Neuronal stem cell (in vitro differentiated cells): ENCODE data around the gene NFATC3.

Experiments used
- DNase-seq: peaks from one replicate; pipeline ENCODE4 v3.0.0-alpha.2; 2013; ENCODE audit warnings: low spot score
- H2AFZ ChIP-seq: one replicate; pipeline ENCODE4 v1.6.1; 2013; ENCODE audit warnings: mild to moderate bottlenecking, low read length, inconsistent platforms
- H2AK5ac ChIP-seq: 2 replicates; pipeline ENCODE4 v1.6.1; 2013; ENCODE audit warnings: low read depth, mild to moderate bottlenecking, inconsistent platforms, low read length, moderate library complexity, mixed read lengths
- H2BK120ac ChIP-seq: 2 replicates; pipeline ENCODE4 v1.6.1; 2013; ENCODE audit warnings: low read depth, mild to moderate bottlenecking, inconsistent platforms, low read length, moderate library complexity, mixed read lengths
- H2BK12ac ChIP-seq: one replicate; pipeline ENCODE4 v1.6.1; 2013; ENCODE audit warnings: low read length, inconsistent platforms
- H2BK15ac ChIP-seq: 2 replicates; pipeline ENCODE4 v1.6.1; 2013; ENCODE audit warnings: mild to moderate bottlenecking, low read length, inconsistent platforms, mixed read lengths
- H2BK5ac ChIP-seq: one replicate; pipeline ENCODE4 v1.6.1; 2013; ENCODE audit warnings: inconsistent platforms, mild to moderate bottlenecking, low read length, moderate library complexity
- H3K14ac ChIP-seq: one replicate; pipeline ENCODE4 v1.6.1; 2013; ENCODE audit warnings: low read length, inconsistent platforms
- H3K18ac ChIP-seq: 2 replicates; pipeline ENCODE4 v1.6.1; 2013; ENCODE audit warnings: low read length, inconsistent platforms
- H3K23ac ChIP-seq: 2 replicates; pipeline ENCODE4 v1.6.1; 2013; ENCODE audit warnings: low read depth, mild to moderate bottlenecking, mixed read lengths, low read length, inconsistent platforms; ENCODE audit not compliant: poor library complexity
- H3K27ac ChIP-seq: replicated peaks from 3 replicates; pipeline ENCODE4 v1.5.1; 2013; ENCODE audit warnings: low read length, inconsistent platforms
- H3K27me3 ChIP-seq, 3 experiments: 2 replicates each; pipeline ENCODE4 v1.6.1; 2013; ENCODE audit warnings: low read length in 3 of 3, mild to moderate bottlenecking in 2 of 3, inconsistent platforms in 1 of 3, low read depth in 1 of 3, mixed read lengths in 1 of 3, moderate library complexity in 1 of 3; ENCODE audit not compliant: control insufficient read depth in 3 of 3, insufficient read depth in 3 of 3
- H3K36me3 ChIP-seq, 2 donors: replicated peaks in 1 of 2; 2 replicates each; pipeline ENCODE4 v1.6.1; 2013; ENCODE audit warnings: low read length in 2 of 2; ENCODE audit not compliant: control insufficient read depth in 2 of 2, insufficient read depth in 2 of 2
- H3K4ac ChIP-seq: 2 replicates; pipeline ENCODE4 v1.6.1; 2013; ENCODE audit warnings: inconsistent platforms, mild to moderate bottlenecking, low read length, moderate library complexity
- H3K4me1 ChIP-seq, 2 donors: 1 replicate in 1 of 2; 2 replicates in 1 of 2; pipeline ENCODE4 v1.6.1; 2013; ENCODE audit warnings: low read length in 2 of 2, low read depth in 1 of 2; ENCODE audit not compliant: control insufficient read depth in 2 of 2, insufficient read depth in 1 of 2
- H3K4me2 ChIP-seq: one replicate; pipeline ENCODE4 v1.6.1; 2013; ENCODE audit warnings: mild to moderate bottlenecking, low read length, inconsistent platforms; ENCODE audit not compliant: insufficient read depth, poor library complexity, severe bottlenecking
- H3K4me3 ChIP-seq, 2 donors: 2 replicates each; pipeline ENCODE4 v1.5.1; 2013; ENCODE audit warnings: low read length in 2 of 2, mild to moderate bottlenecking in 2 of 2, inconsistent platforms in 1 of 2, moderate library complexity in 1 of 2
- H3K79me1 ChIP-seq: one replicate; pipeline ENCODE4 v1.6.1; 2013; ENCODE audit warnings: low read depth, mild to moderate bottlenecking, inconsistent platforms, low read length, moderate library complexity
- H3K9ac ChIP-seq: one replicate; pipeline ENCODE4 v1.6.1; 2013; ENCODE audit warnings: mild to moderate bottlenecking, low read depth, low read length, inconsistent platforms; ENCODE audit not compliant: poor library complexity
- H3K9me3 ChIP-seq, 2 donors: replicated peaks in 1 of 2; 2 replicates each; pipeline versions ENCODE3 to v1.6.1; 2013; ENCODE audit warnings: low read length in 2 of 2, mild to moderate bottlenecking in 2 of 2, inconsistent platforms in 1 of 2, low read depth in 1 of 2, mixed read lengths in 1 of 2, moderate library complexity in 1 of 2; ENCODE audit not compliant: control insufficient read depth in 2 of 2, insufficient read depth in 1 of 2
- H4K8ac ChIP-seq: one replicate; pipeline ENCODE4 v1.6.1; 2013; ENCODE audit warnings: low read depth, mild to moderate bottlenecking, inconsistent platforms, low read length, moderate library complexity
- H4K91ac ChIP-seq: one replicate; pipeline ENCODE4 v1.6.1; 2013; ENCODE audit warnings: low read length, low read depth, mild to moderate bottlenecking, inconsistent platforms; ENCODE audit not compliant: poor library complexity
- WGBS, 2 donors: extraction: QIAGEN DNeasy Blood & Tissue Kit; methylation state at CpG; one replicate each; pipeline ENCODE4 v1.1.7; 2013; ENCODE audit warnings: missing lambda C conversion rate in 2 of 2, mixed read lengths in 1 of 2; ENCODE audit not compliant: insufficient read length in 2 of 2, insufficient replicate concordance in 1 of 2; ENCODE audit errors: extremely low coverage in 2 of 2; 5-methylcytosine and 5-hydroxymethylcytosine counted together

NFATC3 gene

DNA sequence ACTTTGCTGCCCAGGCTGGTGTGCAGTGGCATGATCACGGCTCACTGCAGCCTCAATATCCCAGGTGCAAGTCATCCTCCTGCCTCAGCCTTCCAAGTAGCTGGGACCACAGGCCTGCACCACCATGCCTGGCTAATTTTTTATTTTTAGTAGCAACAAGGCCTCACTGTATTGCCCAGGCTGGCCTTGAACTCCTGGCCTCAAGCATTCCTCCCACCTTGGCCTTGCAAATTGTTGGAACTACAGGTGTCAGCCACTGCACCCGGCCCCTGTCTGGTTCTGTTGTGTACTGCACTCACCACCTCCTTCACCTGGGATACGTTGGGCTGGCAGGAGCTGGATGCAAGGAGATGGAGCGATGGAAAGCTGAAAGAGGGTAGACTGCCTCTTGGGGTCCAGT lies 168.6 kb downstream of the NFATC3 start:
- Histone ChIP-seq H2BK120ac (no peak overlapping the region), H3K14ac (no peak overlapping the region), H2BK5ac (no peak overlapping the region), H4K8ac (no peak overlapping the region), H3K9ac (peak overlapping the region; percentile 9), H3K36me3 (peaks cover 17 to 43% of the 10 kb centered on the region in 2 donors), H2AFZ (no peak overlapping the region), H3K79me1 (no peaks in the 10 kb centered on the region), H3K4me2 (no peak overlapping the region), H3K27ac (no peak overlapping the region), H3K23ac (no peak overlapping the region), H3K9me3 (no peaks in the 10 kb centered on the region), H2AK5ac (no peak overlapping the region), H3K4ac (no peak overlapping the region), H2BK12ac (no peak overlapping the region), H4K91ac (no peak overlapping the region), H2BK15ac (no peak overlapping the region), H3K4me3 (no peak overlapping the region), H3K18ac (no peak overlapping the region), H3K27me3 (no peaks in the 10 kb centered on the region), H3K4me1 (peaks cover 5 to 10% of the 10 kb centered on the region in 2 donors)
- DNase-seq = no peak
- no CpG with 5 or more reads among the region's 4 CpGs for WGBS, 2 donors

DNA sequence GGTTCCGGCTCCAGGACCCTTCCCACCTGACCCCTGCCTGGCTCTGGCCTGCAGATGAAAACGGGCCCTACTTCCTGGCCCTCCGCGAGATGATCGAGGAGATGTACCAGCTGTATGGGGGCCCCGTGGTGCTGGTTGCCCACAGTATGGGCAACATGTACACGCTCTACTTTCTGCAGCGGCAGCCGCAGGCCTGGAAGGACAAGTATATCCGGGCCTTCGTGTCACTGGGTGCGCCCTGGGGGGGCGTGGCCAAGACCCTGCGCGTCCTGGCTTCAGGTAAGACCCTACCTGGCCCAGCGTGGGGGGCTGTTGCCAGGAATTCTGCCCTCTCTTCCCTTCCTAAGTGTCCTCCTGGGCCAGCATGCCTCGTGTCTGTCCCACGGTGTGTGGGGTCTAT lies 170.5 kb downstream of the NFATC3 start:
- Histone ChIP-seq H3K27me3 (no peaks in the 10 kb centered on the region), H3K36me3 (peaks cover 20 to 50% of the 10 kb centered on the region in 2 donors), H3K9me3 (no peaks in the 10 kb centered on the region), H3K79me1 (no peaks in the 10 kb centered on the region), H3K4me2 (no peak overlapping the region), H4K8ac (peak overlapping the region; percentile 72), H2BK120ac (no peak overlapping the region), H2BK12ac (no peak overlapping the region), H3K4me1 (peaks cover 5 to 10% of the 10 kb centered on the region in 2 donors), H2AK5ac (no peak overlapping the region), H2BK5ac (no peak overlapping the region), H2BK15ac (no peak overlapping the region), H3K4ac (no peak overlapping the region), H3K27ac (no peak overlapping the region), H4K91ac (no peak overlapping the region), H3K9ac (no peak overlapping the region), H3K14ac (no peak overlapping the region), H2AFZ (no peak overlapping the region), H3K4me3 (no peak overlapping the region), H3K18ac (no peak overlapping the region), H3K23ac (no peak overlapping the region)
- no CpG with 5 or more reads among the region's 18 CpGs for WGBS, 2 donors
- no peak for DNase-seq

DNA sequence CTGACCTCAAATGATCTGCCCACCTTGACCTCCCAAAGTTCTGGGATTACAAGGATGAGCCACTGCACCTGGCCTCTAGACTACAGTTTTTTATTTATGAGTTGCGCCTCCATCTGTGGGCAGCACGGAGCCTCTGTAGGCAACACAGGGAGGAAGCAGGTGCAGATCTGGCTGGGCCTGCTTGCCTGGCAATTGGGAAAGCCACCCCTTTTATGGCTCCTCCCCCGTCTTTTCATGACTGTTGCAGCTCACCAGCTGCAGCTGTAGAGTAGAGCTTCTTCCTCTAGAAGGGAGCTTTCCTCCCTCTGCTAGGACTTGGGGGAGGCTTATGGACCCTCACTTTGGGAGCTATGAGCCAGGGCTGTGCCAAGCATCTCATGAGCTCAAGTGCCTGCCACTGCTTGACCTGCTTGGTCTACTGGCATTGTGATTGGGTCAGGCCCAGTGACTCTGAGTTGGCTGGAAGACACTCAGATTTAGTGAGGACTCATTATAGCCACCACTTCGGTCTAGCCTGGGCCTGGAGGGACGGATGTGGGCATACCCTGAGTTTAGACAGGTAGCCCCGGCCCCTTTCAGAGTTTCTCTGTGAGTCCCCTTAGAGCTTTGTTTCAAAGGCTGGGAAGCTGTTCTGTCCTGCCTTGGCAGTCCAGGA lies 172.2 kb downstream of the NFATC3 start:
- DNase-seq = no peak
- no peak overlapping the region for H3K9ac ChIP-seq
- H4K91ac ChIP-seq = no peak overlapping the region
- H2BK15ac ChIP-seq = no peak overlapping the region
- peaks cover 5 to 10% of the 10 kb centered on the region in 2 donors for H3K4me1 ChIP-seq
- peak overlapping the region; percentile 58 for H2AFZ ChIP-seq
- no peaks in the 10 kb centered on the region for H3K79me1 ChIP-seq
- no peak overlapping the region for H2BK5ac ChIP-seq
- peaks cover 19 to 45% of the 10 kb centered on the region in 2 donors for H3K36me3 ChIP-seq
- no peak overlapping the region for H3K4ac ChIP-seq
- no peak overlapping the region for H3K4me3 ChIP-seq
- H3K27ac ChIP-seq = no peak overlapping the region
- no peak overlapping the region for H3K23ac ChIP-seq
- no peak overlapping the region for H2BK120ac ChIP-seq
- no peak overlapping the region for H4K8ac ChIP-seq
- H2AK5ac ChIP-seq = peak overlapping the region; percentile 90
- no peak overlapping the region for H2BK12ac ChIP-seq
- no CpG with 5 or more reads among the region's 6 CpGs for WGBS, 2 donors
- no peak overlapping the region for H3K14ac ChIP-seq
- H3K4me2 ChIP-seq = no peak overlapping the region
- H3K18ac ChIP-seq = peak overlapping the region; percentile 77
- no peaks in the 10 kb centered on the region for H3K9me3 ChIP-seq
- H3K27me3 ChIP-seq = no peaks in the 10 kb centered on the region

DNA sequence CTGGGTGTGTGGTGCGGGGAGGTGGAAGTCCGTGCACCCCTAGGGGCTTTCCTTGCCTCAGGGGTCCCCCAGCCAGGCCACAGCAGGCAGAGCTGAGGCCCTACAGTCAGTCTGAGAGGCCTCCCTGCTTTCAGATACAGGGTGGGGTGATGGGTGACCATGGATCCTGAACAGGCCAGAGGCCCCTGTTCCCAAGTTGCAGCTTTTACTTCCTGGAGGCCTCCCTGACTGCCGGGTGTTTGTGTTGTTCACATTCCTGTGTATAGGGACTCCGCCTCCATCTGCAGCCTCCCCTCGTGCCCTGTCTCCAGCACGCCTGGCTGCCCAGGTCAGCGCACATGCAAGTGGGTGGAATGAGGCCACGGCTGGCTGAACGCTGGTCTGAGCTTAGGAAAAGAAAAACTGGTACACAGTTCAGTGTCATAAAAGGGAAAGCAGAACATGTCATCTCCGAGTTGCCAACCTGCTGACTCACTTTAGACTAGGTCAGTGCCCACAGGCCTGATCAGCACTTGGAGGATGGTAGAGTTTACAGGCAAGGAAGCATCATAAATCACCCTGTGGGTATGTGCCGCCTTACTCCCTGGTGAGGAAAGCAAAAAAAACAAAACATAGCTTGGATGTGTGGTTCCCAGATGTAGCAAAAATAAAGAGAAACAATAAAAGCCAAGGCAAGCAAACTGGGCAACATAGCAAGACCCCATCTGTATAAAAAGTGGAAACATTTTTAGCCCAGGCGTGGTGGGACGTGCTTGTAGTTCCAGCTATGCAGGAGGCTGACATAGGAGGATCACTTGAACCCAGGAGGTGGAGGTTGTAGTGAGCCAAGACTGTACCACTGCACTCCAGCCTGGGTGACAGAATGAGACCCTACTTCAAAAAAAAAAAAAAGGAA lies 173.0 kb downstream of the NFATC3 start:
- Histone ChIP-seq H3K4me3 (no peak overlapping the region), H4K8ac (no peak overlapping the region), H3K36me3 (peaks cover 19 to 39% of the 10 kb centered on the region in 2 donors), H3K79me1 (no peaks in the 10 kb centered on the region), H3K4me2 (no peak overlapping the region), H2BK5ac (no peak overlapping the region), H3K14ac (no peak overlapping the region), H3K27me3 (peaks cover 0 to 2% (median 0%) of the 10 kb centered on the region in 3 experiments), H2AK5ac (peak overlapping the region; percentile 90), H3K27ac (no peak overlapping the region), H2BK12ac (no peak overlapping the region), H3K23ac (no peak overlapping the region), H4K91ac (no peak overlapping the region), H3K9me3 (no peaks in the 10 kb centered on the region), H3K18ac (peak overlapping the region; percentile 77), H2BK120ac (no peak overlapping the region), H2AFZ (peak overlapping the region; percentile 58), H3K4ac (no peak overlapping the region), H2BK15ac (no peak overlapping the region), H3K4me1 (peaks cover 5 to 10% of the 10 kb centered on the region in 2 donors), H3K9ac (no peak overlapping the region)
- no peak for DNase-seq
- WGBS, 2 donors = no CpG with 5 or more reads among the region's 13 CpGs
